DLD1 (cell line): ENCODE measurements around the gene RASA1.

Source experiments
- in situ Hi-C: cut with HindIII; loops from 2 replicates; pipeline ENCODE4 v1.10.0; 2017; ENCODE audit warnings: low sequenced_read_pairs

RASA1 gene

DNA sequence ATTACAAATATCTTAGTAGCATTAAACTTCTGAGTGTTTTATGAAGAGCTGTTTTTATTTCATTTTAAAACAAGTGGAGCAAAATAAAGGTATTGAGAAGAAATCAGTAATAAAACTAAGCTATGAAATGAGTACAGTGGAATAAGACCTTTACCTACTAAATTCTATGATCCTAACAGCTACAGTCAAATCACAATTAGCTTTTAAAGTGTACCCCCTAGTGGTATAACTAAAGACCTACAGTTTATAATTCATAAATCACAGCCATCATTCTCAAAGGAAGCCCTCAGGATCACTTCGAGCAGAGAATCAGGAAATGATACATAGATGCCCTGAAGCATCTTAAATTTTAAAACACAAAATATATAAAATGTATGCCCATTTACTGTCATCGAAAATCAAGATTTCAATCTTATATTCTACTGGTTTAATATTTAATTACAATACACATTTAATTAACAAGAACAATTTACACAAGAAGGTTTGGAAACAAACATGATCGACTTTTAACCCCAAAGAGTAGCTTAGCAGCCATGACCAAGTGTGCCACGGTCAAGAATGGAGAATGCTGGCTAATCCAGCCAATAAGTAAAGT is 132.7 kb downstream of the RASA1 start:
- in situ Hi-C loops, result no loop called here

DNA sequence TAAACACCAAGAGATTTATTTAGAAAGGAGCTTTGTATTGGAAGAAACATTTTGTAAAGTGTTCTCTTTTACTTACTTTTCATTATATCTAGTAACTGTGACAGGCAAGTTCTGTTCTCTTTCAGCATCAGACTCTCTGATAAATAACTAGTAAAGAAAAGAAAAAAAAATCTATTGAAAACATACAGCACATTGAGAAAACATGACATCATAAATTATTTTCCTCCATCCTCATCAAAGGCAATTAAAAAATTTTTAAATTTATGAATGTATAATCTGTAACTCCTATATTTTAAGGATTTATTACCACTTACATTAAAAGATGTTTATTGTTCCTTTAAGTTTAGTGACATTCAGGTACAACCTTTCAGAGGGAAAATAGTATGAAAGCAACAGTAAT is 133.9 kb downstream of the RASA1 start:
- in situ Hi-C loops, result no loop called here

DNA sequence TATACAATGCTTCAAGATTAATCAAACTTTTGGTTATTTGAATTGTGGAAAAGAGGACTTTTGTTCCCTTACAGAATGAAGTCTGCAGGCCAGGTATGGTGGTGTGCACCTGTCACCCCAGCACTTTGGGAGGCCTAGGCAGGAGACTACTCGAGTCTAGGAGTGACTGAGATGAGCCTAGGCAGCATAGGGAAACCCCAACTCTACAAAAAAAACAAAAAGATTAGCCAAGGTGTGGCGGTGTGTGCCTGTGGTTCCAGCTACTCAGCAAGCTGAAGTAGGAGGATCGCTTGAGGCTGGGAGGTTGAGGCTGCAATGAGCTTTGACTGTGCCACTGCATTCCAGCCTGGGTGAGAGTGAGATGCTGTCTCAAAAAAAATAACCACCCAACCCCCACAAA is 135.7 kb downstream of the RASA1 start:
- in situ Hi-C loops, result no loop called here

DNA sequence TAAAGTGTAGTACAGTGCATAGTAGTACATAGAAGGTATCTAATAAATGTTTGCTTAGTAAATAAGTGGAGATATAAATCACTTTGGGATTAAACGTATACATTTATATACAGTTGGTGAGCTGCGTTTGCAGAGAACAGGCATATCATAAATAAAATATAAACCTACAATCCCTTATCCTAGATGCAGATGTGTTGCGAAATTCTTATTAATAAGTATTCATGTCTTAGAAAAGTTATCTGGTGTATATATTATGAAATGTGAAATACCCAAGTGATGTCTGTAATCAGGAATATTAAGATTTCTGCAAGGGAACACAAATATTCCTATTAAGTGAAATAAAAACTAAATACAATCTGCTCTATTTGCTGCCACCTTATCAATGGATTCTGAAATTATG is 136.2 kb downstream of the RASA1 start:
- in situ Hi-C loops, result no loop called here

DNA sequence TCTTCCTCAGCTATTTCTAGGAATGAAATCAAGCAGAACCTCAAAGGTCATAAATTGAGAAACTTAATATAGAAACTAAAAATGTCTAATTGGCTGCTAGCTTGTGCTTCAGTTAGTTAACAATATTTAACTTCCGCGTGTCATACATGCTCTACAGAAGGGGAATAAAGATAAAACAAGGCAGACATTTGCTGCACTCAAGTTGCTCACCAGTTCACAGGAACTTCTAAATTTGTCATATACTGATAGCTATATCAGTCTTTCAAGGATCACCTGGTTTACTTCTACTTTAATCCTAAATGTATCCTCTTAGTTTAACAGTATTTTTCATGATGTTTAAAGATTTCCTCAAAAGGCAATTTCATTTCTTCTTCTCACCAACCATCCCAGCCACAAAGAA is 136.7 kb downstream of the RASA1 start:
- in situ Hi-C loops, result no loop called here

DNA sequence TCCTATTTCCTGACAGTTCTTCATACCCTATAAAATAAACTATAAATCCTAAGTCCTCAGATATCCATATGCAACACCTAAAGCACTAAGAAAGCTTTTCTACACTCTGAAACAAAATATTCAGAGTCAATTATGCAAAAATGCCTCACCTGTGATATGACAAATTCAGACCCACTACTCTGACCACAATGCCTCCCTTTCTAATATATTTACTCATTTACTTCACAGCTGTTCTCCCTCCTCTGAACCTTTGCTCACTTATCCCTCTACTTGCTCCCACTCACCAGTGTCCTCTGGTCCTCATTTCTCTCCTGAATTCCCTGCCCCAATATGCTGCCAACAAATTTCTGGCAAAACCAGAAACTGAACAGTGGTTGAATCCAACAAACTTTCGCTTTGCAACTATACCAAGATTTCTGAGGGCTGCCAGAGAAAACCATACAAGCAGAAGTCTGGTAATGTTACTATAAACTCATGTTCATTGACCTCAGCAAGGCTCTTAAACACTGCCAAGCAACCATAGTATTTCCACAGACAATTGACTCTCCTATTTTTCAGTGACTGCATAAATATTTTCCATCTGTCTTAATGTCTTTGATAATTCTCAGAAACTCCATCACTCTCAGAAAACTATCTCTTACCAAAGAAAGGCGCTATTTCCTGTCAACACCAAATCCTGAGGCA is 137.9 kb downstream of the RASA1 start:
- in situ Hi-C loops, result no loop called here

DNA sequence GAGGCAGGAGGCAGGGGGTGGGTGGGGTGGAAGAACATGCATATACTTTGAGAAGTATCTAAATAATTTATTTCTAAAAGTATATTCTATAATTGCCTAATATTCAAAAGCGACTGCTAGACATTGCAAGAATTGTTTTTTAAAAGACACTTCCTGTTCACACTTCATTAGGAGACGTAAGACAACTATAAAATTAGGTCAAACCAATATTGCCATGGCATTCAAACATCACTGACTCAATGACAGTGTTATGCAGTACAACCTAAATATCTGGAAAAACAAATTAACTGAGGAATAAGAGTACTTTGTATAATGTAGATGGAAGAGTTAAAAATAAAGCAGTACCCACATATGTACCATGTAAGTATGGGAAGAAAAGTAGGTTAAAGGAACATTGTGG is 140.5 kb downstream of the RASA1 start:
- in situ Hi-C loops, result no loop called here

DNA sequence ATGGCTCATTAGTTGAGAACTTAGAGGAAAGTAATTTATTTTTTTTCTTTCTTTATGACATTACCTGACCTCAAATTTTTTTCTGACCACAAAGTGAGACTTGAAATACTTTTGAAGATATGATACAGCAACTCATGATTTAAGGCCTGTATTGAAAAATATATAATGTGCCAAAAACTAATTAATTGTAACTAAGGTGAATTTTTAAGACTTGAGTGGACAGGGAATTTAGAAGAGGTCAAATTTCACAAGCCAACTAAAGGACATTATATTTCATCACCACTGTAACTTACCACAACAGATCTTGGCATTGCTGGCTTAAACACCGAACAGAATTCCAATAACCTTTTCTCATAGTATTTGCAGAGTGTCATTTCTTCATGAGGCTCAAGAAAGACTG is 143.2 kb downstream of the RASA1 start:
- in situ Hi-C loops, result no loop called here

DNA sequence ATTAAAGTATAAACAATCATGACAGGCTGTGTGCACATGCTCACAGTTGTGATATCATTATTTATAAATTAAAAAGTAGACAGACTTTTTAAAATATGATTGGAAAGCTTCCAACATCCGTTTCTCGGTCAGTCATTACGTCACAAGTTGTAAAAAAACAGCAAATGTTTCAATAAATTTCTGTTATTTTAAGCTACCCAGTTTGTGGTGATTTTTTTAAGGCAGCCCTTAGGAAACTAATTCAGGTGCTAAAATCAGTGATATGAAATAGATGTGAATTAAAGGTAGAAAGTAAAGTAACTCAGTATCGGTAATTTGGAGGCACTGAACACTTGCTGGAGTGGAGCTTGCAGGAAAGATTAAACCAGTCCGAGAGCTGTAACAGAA is 143.9 kb downstream of the RASA1 start:
- in situ Hi-C loops, result no loop called here

DNA sequence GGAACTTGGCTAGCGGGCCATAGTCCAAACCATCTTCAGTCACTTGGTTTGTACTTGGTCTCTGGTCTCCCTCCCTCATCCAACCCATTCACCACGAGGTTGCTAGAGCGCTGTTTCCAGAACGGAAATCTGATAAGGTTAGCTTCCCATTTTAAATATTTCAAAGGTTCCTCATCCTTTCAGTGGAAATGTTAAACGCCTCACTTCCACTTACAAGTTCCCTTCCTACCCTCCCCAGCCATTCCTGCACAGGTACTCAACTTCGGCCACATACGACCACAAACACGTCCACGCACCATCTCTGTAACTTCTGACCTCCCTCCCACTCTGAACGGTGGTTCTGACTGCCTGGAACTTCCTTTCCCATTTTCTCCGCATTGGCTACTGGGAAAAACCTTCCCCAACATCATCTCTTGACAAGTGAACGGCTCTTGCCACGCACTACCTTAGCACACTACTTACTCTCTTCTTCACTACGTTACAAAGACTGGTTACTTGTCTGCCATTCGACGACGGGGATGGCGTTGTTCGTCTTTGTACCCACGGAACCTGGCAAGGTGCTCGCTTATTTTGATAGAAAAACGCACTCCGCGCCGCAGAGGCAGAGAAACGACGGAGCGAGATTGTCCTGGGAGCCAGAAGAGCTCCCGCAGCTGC is 144.4 kb downstream of the RASA1 start:
- in situ Hi-C loops, result no loop called here

DNA sequence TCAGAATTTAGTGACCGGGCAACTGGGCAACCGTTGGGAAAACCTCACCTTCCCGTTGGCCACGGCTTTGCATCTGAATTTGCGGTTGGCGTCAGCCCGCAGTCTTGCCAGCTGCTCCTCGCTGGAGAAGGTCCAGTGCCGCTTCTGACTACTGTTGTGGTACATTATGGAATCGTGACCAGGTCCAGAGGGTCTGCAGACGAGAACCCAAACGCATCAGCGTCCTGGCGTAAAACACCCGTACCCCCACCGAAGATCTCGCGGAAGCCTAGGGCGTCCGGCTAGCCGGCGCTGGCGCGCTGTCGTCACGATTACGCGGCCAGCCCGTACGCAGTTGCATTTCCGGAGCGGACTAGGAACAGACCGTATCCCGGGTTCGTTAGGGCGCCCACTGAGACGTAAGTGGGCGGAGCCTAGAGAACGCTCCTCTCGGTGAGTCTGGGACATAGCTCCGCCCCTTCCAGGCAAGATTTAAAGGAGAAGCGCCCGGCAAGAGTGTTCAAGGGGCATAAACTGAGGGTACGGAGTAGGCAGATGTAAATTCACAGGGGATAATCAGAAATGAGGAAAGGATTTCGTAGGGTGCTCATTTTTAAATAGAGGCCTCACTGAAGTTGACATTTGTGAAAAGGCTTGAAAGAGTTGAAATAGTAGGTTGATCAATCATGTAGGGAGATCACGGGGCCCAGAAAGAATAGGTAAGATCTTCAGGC is 145.1 kb downstream of the RASA1 start, which contains the start of gene CCNH:
Gene CCNH (minus strand): TSS at position 301 of the 713 bp plus-strand sequence. CDS start 136 bp downstream, at position 165.
- in situ Hi-C loops, result no loop called here

DNA sequence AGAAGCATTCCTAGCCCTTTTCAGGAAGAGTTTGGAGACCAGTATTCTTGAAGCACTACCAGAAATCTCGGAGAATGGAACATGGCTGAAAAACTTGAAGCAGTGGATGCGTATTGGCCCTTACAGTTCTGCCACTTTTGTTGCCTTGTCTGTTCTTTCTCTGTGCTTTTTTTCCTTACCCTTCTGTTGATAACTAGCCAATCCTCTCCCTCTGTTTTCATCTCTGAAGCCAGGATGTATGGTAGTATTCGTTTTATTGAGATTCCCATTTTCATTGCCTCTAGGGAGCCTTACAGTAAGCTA is 145.6 kb downstream of the RASA1 start:
- in situ Hi-C loops, result no loop called here

DNA sequence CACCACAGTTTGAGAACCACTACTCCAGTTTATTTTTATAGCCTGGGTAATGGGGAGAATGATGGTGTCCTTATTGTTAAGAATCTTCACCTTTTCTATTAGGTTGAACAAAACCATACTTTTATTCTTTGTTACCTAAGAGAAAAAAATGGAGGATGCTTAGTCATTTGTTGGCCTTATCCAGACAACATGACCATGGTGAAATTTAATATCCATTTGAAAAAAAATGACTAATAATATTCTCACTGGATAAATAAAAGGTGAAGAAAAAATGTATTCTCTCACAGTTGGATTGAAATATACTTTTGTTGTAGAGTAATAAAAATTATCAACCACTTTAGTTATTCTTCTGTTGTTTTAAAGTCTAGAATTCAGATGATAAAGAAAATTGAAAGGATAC is 150.8 kb downstream of the RASA1 start:
- in situ Hi-C loops, result no loop called here

DNA sequence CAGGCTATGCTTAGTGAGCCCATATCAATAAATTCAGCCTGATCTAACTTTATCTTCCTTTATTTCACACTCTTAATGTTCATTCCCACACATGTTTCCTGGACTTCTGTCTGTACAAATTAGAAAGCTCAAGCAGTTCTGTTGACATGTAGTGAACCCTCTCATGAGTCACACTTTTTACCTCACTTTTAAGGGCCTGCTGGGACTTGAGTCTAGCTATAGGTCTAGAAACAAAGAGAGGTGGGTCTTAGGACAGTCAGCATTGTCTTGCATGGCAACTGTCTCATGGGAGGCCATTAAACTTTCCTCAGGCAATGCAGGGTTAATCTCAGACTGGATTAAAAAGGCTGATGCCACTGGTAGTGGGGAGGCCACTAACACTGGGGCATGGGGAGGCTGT is 153.6 kb downstream of the RASA1 start:
- in situ Hi-C loops, result no loop called here

DNA sequence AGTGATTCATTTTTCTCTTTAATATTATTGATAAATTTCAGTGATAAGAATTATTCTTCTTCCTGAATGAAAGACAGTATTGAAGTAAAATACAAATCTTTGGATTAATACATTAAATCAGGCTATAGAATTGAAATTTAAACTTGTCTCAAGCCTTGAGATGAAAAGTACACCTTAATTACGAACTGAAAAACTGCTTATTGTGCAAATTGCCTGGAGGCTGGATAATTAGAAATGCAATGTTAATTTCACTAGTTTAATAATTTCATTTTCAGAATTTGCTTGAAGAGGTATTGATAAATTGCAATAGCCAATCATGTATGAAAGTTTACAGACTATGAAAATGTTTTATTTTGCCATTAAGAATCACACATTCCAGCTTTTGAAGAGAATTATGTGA is 156.1 kb downstream of the RASA1 start:
- in situ Hi-C loops, result no loop called here

DNA sequence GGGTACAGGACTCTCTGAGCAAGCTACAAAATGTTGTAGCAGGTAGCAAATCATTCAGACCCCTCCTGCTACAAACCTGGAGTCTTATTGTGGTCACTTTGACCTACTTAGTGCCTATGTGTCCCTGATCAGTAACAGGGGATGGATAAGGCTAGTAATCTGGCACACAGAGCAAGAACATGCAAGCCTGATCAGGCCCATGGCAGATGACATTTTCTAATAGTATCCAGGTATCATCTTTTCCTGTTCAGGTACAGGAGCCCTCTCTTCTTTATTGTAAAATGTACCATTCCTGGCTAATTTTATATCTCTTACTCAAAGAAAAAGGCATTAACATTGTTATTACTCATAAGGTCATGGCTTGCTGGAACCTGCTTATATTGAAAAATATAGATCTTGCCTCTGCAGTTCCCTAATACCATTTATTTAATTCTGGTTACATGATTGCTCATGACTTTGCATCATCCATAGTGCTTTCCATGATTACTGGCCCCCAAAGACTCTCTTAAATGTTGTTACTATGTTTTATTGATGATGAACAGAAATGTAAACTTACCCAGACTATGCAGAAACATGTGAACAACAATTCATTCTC is 163.3 kb downstream of the RASA1 start:
- in situ Hi-C loops, result no loop called here

DNA sequence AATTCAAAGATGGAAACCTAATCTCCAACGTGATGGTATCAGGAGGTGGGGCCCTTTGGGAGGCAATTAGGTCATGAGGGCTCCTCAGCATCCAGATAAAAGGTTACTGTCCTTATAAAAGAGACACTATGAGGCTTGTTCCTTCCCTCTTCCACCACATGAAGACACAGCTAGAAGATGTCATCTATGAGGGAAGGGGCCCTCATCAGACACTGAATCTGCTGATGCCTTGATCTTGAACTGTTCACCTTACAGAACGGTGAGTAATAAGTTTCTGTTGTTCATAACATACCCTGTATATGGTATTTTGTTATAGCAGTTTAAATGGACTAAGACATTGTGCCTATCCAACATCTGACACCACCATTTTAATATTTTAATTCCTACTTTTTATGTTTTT is 164.8 kb downstream of the RASA1 start:
- in situ Hi-C loops, result no loop called here

DNA sequence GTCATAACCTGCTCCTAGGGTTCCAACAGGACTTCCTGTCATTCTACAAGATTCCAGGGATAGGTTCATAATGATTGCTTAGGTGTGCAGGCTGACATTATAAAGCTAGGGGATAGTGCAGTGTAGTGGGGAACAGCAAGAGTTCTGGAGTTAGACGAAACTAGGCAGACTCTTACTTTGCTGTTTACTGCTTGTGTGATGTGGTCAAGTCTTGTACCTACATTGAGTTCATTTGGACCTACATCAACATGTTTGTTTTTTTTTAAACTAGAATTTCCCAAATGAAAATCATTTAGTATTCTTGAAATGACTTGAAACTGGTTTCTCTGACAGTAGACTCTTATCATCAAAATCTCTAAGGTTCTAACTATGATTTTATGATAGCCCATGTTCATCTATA is 166.3 kb downstream of the RASA1 start:
- in situ Hi-C loops, result no loop called here

DNA sequence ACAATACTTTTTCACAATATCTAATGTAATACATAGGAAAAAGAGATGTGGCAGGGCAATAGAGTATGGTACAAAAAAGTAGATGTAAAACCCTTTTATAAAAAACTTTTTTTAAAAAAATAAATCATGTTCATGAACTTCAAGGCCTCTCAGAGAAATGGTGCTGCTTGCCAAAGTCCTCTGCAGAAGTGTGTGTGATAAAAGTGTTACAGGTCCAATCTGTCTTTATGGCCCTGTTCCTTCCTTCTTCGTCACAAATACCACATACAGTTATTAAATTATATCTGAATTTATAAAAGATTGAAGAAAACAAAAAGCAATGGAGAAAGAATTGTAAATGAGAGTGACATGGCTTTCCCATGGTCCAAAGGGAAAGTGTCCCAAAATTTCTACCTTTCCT is 166.8 kb downstream of the RASA1 start:
- in situ Hi-C loops, result no loop called here

DNA sequence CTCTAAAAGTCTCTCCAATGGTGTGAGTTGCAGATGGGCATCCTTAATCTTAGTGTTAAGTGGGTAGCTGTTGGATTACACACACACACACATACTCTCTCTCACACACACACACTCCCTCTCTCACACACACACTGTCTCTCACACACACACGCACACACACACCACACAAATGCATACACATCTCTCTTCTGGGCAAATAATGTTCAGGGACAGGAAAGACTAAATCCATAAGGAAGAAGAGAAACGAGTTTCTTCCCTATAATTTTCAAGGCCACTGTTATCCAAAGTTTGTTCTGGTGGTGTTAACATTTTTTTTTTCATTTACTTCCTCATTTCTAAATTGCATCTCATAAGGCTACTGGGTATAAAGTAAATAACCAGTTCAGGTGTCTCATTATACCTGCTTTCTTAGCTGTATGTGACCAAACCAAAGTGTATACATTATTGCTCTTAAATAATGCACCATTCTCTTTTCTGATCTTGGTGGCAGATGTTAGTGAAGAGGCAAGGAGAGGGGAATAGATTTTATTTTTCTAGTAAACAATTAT is 167.5 kb downstream of the RASA1 start:
- in situ Hi-C loops, result no loop called here

DNA sequence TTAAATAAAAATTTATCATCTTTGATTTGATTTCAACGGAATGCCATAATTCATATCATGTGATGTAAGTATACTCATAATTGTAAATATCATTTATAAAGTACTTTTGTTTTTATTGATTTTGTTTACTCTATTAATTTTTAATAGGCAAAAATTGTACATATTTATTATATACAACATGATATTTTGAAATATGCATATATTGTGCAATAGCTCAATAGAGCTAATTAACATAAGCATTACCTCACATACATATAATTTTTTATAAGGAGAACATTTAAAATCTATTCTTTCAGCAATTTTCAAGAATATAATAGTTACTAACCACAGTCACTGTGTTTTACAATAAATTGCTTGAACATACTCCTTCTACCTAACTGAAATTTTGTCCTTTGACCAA is 170.0 kb downstream of the RASA1 start:
- in situ Hi-C loops, result no loop called here
